Muscle of arm (tissue), 14 donors: ENCODE measurements around the gene DCAF12L1. TPM values are rescaled to one million over a fixed set of nuclear protein-coding genes. Genes with fewer than 3 reads are reported as not detected.
A peak's percentile ranks its signal among the peaks of the same experiment; 100 is the strongest.

Experiments
- DNase-seq: peaks from one replicate; pipeline ENCODE4 v3.0.0-alpha.2; 2013
- long read RNA-seq, 11 donors: transcript quantifications; one replicate each; lab custom pipeline, GENCODE V29; 2026
- polyA plus RNA-seq, 12 donors: library from polyadenylated mRNA; unstranded; fragments of 120-200 nt; gene quantifications; one replicate each; pipeline ENCODE4 v1.2.1, GENCODE V29; 2013; ENCODE audit not compliant: insufficient read length in 12 of 12

DCAF12L1 gene
- polyA plus RNA-seq, result 1 to 10 TPM in 10 of 12 donors, not detected in 2; 1.6 to 2.6 (median 1.9) TPM
- long read RNA-seq, donor 1, result 0 reads
- long read RNA-seq, donor 2, result 0 reads
- long read RNA-seq, donor 3, partial matches to known transcripts, result 0 of 2 reads
- long read RNA-seq, donor 3, other reads (novel, unspliced or antisense), result 0 of 2 reads
- long read RNA-seq, donor 4, result 0 reads
- long read RNA-seq, donor 5, partial matches to known transcripts, result 0 of 2 reads
- long read RNA-seq, donor 5, other reads (novel, unspliced or antisense), result 0 of 2 reads
- long read RNA-seq, donor 6, result 0 reads
- long read RNA-seq, donor 7, result 0 reads
- long read RNA-seq, donor 8, partial matches to known transcripts, result 0 of 1 reads
- long read RNA-seq, donor 8, other reads (novel, unspliced or antisense), result 0 of 1 reads
- long read RNA-seq, donor 9, result 0 reads
- long read RNA-seq, donor 10, partial matches to known transcripts, result 0 of 1 reads
- long read RNA-seq, donor 10, other reads (novel, unspliced or antisense), result 0 of 1 reads
- long read RNA-seq, donor 11, partial matches to known transcripts, result 0 of 1 reads
- long read RNA-seq, donor 11, other reads (novel, unspliced or antisense), result 0 of 1 reads

GRCh38 chrX:126552313-126553022 lies at the start of gene DCAF12L1:
Gene DCAF12L1 (minus strand): TSS chrX:126552814. CDS start chrX:126552608, 206 bp downstream.
- peak; percentile 45 for DNase-seq

GRCh38 chrX:126580877-126581276 lies 28.3 kb upstream of the DCAF12L1 start:
- no peak for DNase-seq

- no peak for DNase-seq
Observed at GRCh38 chrX:126575911-126576310, 23.3 kb upstream of the DCAF12L1 start.

GRCh38 chrX:126557151-126557550 lies 4.5 kb upstream of the DCAF12L1 start:
- no peak for DNase-seq

- DNase-seq, result no peak
Observed at GRCh38 chrX:126551725-126552312, 795 bp downstream of the DCAF12L1 start.

- no peak for DNase-seq
Observed at GRCh38 chrX:126551306-126551705, 1.3 kb downstream of the DCAF12L1 start.

GRCh38 chrX:126550816-126551215 lies 1.8 kb downstream of the DCAF12L1 start:
- no peak for DNase-seq

GRCh38 chrX:126509923-126510322 lies 42.7 kb downstream of the DCAF12L1 start:
- no peak for DNase-seq
